Colonic mucosa (tissue), 4 donors: ENCODE data around the gene SHC3. TPM values are rescaled to one million over a fixed set of nuclear protein-coding genes. Genes with fewer than 3 reads are reported as not detected.

Source experiments
- DNase-seq: peaks from one replicate; pipeline ENCODE4 v3.0.0-alpha.2; 2020
- H3K27ac ChIP-seq: fragments of 200-600 bp; one replicate; pipeline ENCODE4 v1.8.0; 2021
- H3K27me3 ChIP-seq: fragments of 200-600 bp; one replicate; pipeline ENCODE4 v1.8.0; 2021
- H3K36me3 ChIP-seq: fragments of 200-600 bp; one replicate; pipeline ENCODE4 v1.8.0; 2021
- H3K4me1 ChIP-seq: fragments of 200-600 bp; one replicate; pipeline ENCODE4 v1.8.0; 2021; ENCODE audit warnings: mild to moderate bottlenecking
- H3K4me3 ChIP-seq: fragments of 200-600 bp; one replicate; pipeline ENCODE4 v1.8.0; 2021
- H3K9ac ChIP-seq, 2 donors: one replicate each; pipeline ENCODE4 v1.7.0; 2013; ENCODE audit warnings: control low read depth in 2 of 2, low read depth in 2 of 2, low read length in 2 of 2
- H3K9me3 ChIP-seq: fragments of 200-600 bp; one replicate; pipeline ENCODE4 v1.8.0; 2021
- intact Hi-C: fragments of 100-400 bp; cut with DNase I; formaldehyde crosslinking; loops from one replicate; pipeline ENCODE4 v1.14.1; 2022
- total RNA-seq, 2 donors: library from RNA; stranded (reverse); fragmentation: NEBNext Ultra II Directional in 1 of 2; extraction: Animal tissue kit (Norgen Biotek cat#: 25700) in 1 of 2; gene quantifications; one replicate each; pipeline ENCODE4 v1.2.1, GENCODE V29; 2021
- TF ChIP-seq, protein P1 (sequence below): fragments of 200-600 bp; IDR thresholded peaks from one replicate; pipeline ENCODE4 v1.8.0; 2022; ENCODE audit warnings: antibody characterized with exemption, mild to moderate bottlenecking
- donor health status: healthy.
- donor health status: DM: no; HTN: no; CAD: no.
- donor health status: DM: no; HTN: no; CAD: no.

The SHC3 gene
- total RNA-seq, 2 donors from 2014 or later: 0.32 to 0.58 TPM

GRCh38 chr9:89036891-89037290 lies 141.7 kb downstream of the SHC3 start:
- H3K36me3 ChIP-seq: no peaks in the 10 kb centered on the region
- H3K9me3 ChIP-seq: no peaks in the 10 kb centered on the region
- intact Hi-C loops: no loop called here
- no peaks in the 10 kb centered on the region for H3K4me1 ChIP-seq
- TF ChIP-seq, protein P1, sequence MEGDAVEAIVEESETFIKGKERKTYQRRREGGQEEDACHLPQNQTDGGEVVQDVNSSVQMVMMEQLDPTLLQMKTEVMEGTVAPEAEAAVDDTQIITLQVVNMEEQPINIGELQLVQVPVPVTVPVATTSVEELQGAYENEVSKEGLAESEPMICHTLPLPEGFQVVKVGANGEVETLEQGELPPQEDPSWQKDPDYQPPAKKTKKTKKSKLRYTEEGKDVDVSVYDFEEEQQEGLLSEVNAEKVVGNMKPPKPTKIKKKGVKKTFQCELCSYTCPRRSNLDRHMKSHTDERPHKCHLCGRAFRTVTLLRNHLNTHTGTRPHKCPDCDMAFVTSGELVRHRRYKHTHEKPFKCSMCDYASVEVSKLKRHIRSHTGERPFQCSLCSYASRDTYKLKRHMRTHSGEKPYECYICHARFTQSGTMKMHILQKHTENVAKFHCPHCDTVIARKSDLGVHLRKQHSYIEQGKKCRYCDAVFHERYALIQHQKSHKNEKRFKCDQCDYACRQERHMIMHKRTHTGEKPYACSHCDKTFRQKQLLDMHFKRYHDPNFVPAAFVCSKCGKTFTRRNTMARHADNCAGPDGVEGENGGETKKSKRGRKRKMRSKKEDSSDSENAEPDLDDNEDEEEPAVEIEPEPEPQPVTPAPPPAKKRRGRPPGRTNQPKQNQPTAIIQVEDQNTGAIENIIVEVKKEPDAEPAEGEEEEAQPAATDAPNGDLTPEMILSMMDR: no peak
- DNase-seq: no peak
- no peak overlapping the region for H3K27ac ChIP-seq
- no peak overlapping the region for H3K9ac ChIP-seq
- no peak overlapping the region for H3K4me3 ChIP-seq
- H3K27me3 ChIP-seq: no peaks in the 10 kb centered on the region

DNA sequence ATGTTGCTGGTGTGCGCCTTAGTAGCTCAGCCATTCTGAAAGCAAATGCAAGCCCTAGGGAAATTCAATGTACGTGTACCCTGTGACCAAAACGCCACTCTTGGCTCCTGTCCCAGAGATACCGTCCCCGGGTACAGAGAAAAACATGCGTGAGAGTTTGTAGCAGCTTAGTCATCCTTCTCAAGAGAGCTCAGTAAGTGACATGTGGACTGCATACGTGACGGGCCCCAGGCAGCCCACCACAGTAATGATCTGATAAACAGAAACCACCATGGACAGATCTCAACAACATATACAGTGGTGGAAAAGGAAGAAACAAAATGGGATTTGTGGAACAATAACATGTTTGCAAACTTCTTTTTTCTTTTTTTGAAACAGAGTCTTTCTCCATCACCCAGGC lies 142.2 kb downstream of the SHC3 start:
- intact Hi-C loops: no loop called here
- Histone ChIP-seq H3K27ac (no peak overlapping the region), H3K4me1 (no peaks in the 10 kb centered on the region), H3K4me3 (no peak overlapping the region), H3K27me3 (no peaks in the 10 kb centered on the region), H3K9me3 (no peaks in the 10 kb centered on the region), H3K9ac (no peak overlapping the region), H3K36me3 (no peaks in the 10 kb centered on the region)
- no peak for DNase-seq
- TF ChIP-seq, protein P1: no peak

- H3K4me3 ChIP-seq: no peak overlapping the region
- TF ChIP-seq, protein P1: no peak
- intact Hi-C loops: no loop called here
These were observed 146.0 kb downstream of the SHC3 start for GRCh38 chr9:89032661-89033060.

GRCh38 chr9:89032173-89032572 lies 146.4 kb downstream of the SHC3 start:
- Histone ChIP-seq H3K9ac (no peak overlapping the region), H3K27ac (no peak overlapping the region), H3K36me3 (no peaks in the 10 kb centered on the region), H3K4me3 (no peak overlapping the region), H3K27me3 (no peaks in the 10 kb centered on the region), H3K4me1 (no peaks in the 10 kb centered on the region), H3K9me3 (no peaks in the 10 kb centered on the region)
- TF ChIP-seq, protein P1: no peak
- intact Hi-C loops: no loop called here
- no peak for DNase-seq

More at GRCh38 chr9:89032661-89033060, 146.0 kb downstream of the SHC3 start:
- H3K36me3 ChIP-seq: no peaks in the 10 kb centered on the region
- H3K27ac ChIP-seq: no peak overlapping the region
- H3K9ac ChIP-seq: no peak overlapping the region
- no peaks in the 10 kb centered on the region for H3K27me3 ChIP-seq
- no peaks in the 10 kb centered on the region for H3K9me3 ChIP-seq
- DNase-seq: no peak
- H3K4me1 ChIP-seq: no peaks in the 10 kb centered on the region

GRCh38 chr9:89029788-89030187 lies 148.8 kb downstream of the SHC3 start:
- Histone ChIP-seq H3K9ac (no peak overlapping the region), H3K27ac (no peak overlapping the region), H3K36me3 (no peaks in the 10 kb centered on the region), H3K27me3 (no peaks in the 10 kb centered on the region), H3K9me3 (no peaks in the 10 kb centered on the region), H3K4me3 (no peak overlapping the region), H3K4me1 (no peaks in the 10 kb centered on the region)
- TF ChIP-seq, protein P1: no peak
- DNase-seq: no peak
- intact Hi-C loops: no loop called here

DNA sequence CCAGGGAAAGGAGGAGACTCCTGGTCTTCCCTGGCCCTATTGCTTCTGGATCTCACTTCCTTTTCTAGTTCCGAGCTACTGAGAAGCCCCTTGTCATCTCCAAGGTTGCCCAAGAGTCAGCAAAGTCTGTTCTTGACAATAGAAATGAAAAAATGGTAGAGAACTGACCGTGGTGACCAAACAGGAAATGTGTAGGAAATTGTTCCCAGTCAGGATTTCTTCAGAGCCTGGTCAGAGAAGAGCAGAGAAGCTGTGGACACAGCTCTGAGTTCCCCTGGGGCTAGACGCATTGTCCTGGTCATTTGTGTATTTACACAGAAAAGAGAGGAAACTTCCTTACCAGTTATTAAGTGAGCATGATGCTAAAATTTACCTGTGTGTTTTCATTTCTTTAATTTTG lies 151.7 kb downstream of the SHC3 start:
- no peak overlapping the region for H3K4me3 ChIP-seq
- no peak for DNase-seq
- H3K9ac ChIP-seq: no peak overlapping the region
- no peaks in the 10 kb centered on the region for H3K27me3 ChIP-seq
- TF ChIP-seq, protein P1: no peak
- no peaks in the 10 kb centered on the region for H3K4me1 ChIP-seq
- no peak overlapping the region for H3K27ac ChIP-seq
- intact Hi-C loops: no loop called here
- no peaks in the 10 kb centered on the region for H3K9me3 ChIP-seq
- no peaks in the 10 kb centered on the region for H3K36me3 ChIP-seq
